CD14-positive monocyte (primary cell): Measurements from ENCODE around the gene NPR3. TPM values are rescaled to one million over a fixed set of nuclear protein-coding genes. Genes with fewer than 3 reads are reported as not detected.

ENCODE experiments used
- DNase-seq, 3 donors: peaks; one replicate each; pipeline ENCODE4 v3.0.0-alpha.2; 2011 to 2022
- H2AFZ ChIP-seq: 2 replicates; pipeline ENCODE4 v1.6.0; 2012; ENCODE audit warnings: mild to moderate bottlenecking, low read depth, low read length, inconsistent platforms; ENCODE audit not compliant: insufficient read depth, poor library complexity, severe bottlenecking
- H3K27ac ChIP-seq, 2 donors: 1 replicate in 1 of 2; 2 replicates in 1 of 2; pipeline ENCODE4 v1.5.1; 2012 to 2013; ENCODE audit warnings: low read length in 2 of 2, control low read depth in 1 of 2, inconsistent platforms in 1 of 2, low read depth in 1 of 2, mild to moderate bottlenecking in 1 of 2
- H3K27me3 ChIP-seq, 2 donors: one replicate each; pipeline versions ENCODE4 v1.6.0 to v1.6.1; 2011 to 2013; ENCODE audit warnings: low read length in 2 of 2; ENCODE audit not compliant: control insufficient read depth in 2 of 2, insufficient read depth in 2 of 2
- H3K36me3 ChIP-seq, 2 donors: replicated peaks in 1 of 2; 1 replicate in 1 of 2; 2 replicates in 1 of 2; pipeline versions ENCODE4 v1.5.1 to v1.6.1; 2012 to 2013; ENCODE audit warnings: low read length in 2 of 2, control low read depth in 1 of 2, inconsistent platforms in 1 of 2, mild to moderate bottlenecking in 1 of 2; ENCODE audit not compliant: insufficient read depth in 2 of 2, control insufficient read depth in 1 of 2
- H3K4me1 ChIP-seq, 2 donors: 1 replicate in 1 of 2; 2 replicates in 1 of 2; pipeline versions ENCODE4 v1.5.1 to v1.6.1; 2012 to 2013; ENCODE audit warnings: low read length in 2 of 2, control low read depth in 1 of 2, inconsistent platforms in 1 of 2, mild to moderate bottlenecking in 1 of 2, moderate library complexity in 1 of 2; ENCODE audit not compliant: insufficient read depth in 2 of 2, control insufficient read depth in 1 of 2
- H3K4me2 ChIP-seq: replicated peaks from 2 replicates; pipeline ENCODE3; 2012; ENCODE audit warnings: low read length, moderate library complexity, mild to moderate bottlenecking; ENCODE audit not compliant: poor library complexity, severe bottlenecking; ENCODE audit errors: extremely low read depth
- H3K4me3 ChIP-seq, 3 experiments: fragments of 200-600 bp in 1 of 3; sonication (generic) in 1 of 3; replicated peaks in 1 of 3; 1 replicate in 2 of 3; 2 replicates in 1 of 3; pipeline ENCODE4 v1.5.1; 2011 to 2013; ENCODE audit warnings: low read length in 3 of 3, mild to moderate bottlenecking in 3 of 3, control low read depth in 2 of 3, low read depth in 2 of 3, inconsistent platforms in 1 of 3, moderate library complexity in 1 of 3
- H3K79me2 ChIP-seq: 2 replicates; pipeline ENCODE4 v1.6.0; 2012; ENCODE audit warnings: mild to moderate bottlenecking, control low read depth, inconsistent platforms, low read length, moderate library complexity; ENCODE audit not compliant: insufficient read depth
- H3K9ac ChIP-seq: 2 replicates; pipeline ENCODE4 v1.6.0; 2017; ENCODE audit warnings: low read length, mild to moderate bottlenecking; ENCODE audit not compliant: insufficient read depth, poor library complexity, severe bottlenecking
- H3K9me3 ChIP-seq, 2 donors: replicated peaks in 1 of 2; 1 replicate in 1 of 2; 2 replicates in 1 of 2; pipeline versions ENCODE4 v1.5.1 to v1.6.1; 2012 to 2013; ENCODE audit warnings: low read length in 2 of 2, control low read depth in 1 of 2; ENCODE audit not compliant: control insufficient read depth in 1 of 2, insufficient read depth in 1 of 2
- H4K20me1 ChIP-seq: 2 replicates; pipeline ENCODE4 v1.6.0; 2012; ENCODE audit warnings: mild to moderate bottlenecking, low read length, control low read depth, moderate library complexity; ENCODE audit not compliant: insufficient read depth
- H3K27ac Mint-ChIP-seq, 7 donors: one replicate each; pipeline ENCODE4 v1.8.0; 2020; ENCODE audit warnings: mild to moderate bottlenecking in 7 of 7, mixed read lengths in 7 of 7, moderate library complexity in 6 of 7, inconsistent platforms in 2 of 7
- H3K27me3 Mint-ChIP-seq, 3 donors: one replicate each; pipeline ENCODE4 v1.8.0; 2021 to 2022; ENCODE audit warnings: low read depth in 3 of 3, mild to moderate bottlenecking in 3 of 3, mixed read lengths in 3 of 3, moderate library complexity in 3 of 3, inconsistent platforms in 1 of 3
- H3K36me3 Mint-ChIP-seq, 2 donors: one replicate each; pipeline ENCODE4 v1.8.0; 2020; ENCODE audit warnings: mixed read lengths in 2 of 2, inconsistent platforms in 1 of 2, mild to moderate bottlenecking in 1 of 2
- H3K4me1 Mint-ChIP-seq: one replicate; pipeline ENCODE4 v1.8.0; 2020; ENCODE audit warnings: mild to moderate bottlenecking, mixed read lengths
- H3K4me3 Mint-ChIP-seq, 2 donors: one replicate each; pipeline ENCODE4 v1.8.0; 2020; ENCODE audit warnings: mild to moderate bottlenecking in 2 of 2, mixed read lengths in 2 of 2, moderate library complexity in 1 of 2
- H3K9me3 Mint-ChIP-seq, 7 donors: one replicate each; pipeline ENCODE4 v1.8.0; 2020 to 2022; ENCODE audit warnings: mixed read lengths in 7 of 7, mild to moderate bottlenecking in 6 of 7, moderate library complexity in 6 of 7, inconsistent platforms in 2 of 7
- WGBS: methylation state at CpG from one replicate; pipeline ENCODE4 v1.1.5; 2013; ENCODE audit warnings: missing lambda C conversion rate; ENCODE audit not compliant: insufficient coverage; 5-methylcytosine and 5-hydroxymethylcytosine counted together
- intact Hi-C, 2 donors: fragments of 100-400 bp; cut with micrococcal nuclease; formaldehyde crosslinking; loops; one replicate each; pipeline versions ENCODE4 v1.15.0 to v1.15.1; 2023
- polyA plus RNA-seq, 3 donors: library from polyadenylated mRNA; depleted of rRNA in 1 of 3; unstranded in 2 of 3; stranded (reverse) in 1 of 3; fragments of 300-500 nt in 2 of 3; fragments of >200 nt in 1 of 3; fragmentation: Illumina TruSeq in 2 of 3; gene quantifications; 1 replicate in 2 of 3; 2 replicates in 1 of 3; pipeline ENCODE4 v1.2.3, GENCODE V29; 2012 to 2021
- TF ChIP-seq, protein P1 (sequence below): fragments of 200-600 bp; IDR thresholded peaks from one replicate; pipeline ENCODE4 v1.8.0; 2022; ENCODE audit warnings: antibody characterized with exemption, mild to moderate bottlenecking

Gene NPR3
- polyA plus RNA-seq, 3 donors = not detected

DNA sequence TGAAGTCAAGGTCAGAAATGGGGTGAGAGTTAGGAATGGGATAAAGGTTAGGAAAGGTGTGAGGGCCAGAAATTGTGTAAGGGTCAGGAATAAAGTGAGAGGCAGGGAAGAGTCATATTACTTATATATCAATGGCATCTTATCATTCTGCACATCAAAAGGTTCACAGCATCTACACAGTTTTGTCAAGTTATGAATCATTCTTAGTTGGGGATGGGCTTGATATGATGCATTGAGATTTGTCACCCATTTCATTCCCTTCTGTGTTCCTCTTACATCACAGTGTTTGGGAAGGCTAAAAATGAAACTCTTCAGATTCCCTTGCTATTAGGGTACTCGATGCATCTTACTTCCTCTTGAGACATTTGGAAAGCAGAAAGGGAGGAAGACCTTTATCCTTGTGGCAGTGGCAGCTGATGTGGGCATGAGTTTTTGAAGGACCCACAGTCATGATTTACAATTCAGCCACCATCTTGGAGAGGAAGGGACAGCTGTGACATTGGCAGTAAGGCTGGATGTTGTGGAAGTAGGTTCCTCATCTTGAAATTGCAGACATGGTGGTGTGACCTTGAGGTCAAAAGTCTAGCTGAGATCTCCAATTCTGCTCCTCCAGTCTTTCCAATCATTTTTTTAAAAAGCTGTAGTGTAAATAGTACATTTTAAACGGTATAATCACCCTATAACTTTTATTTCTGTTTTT, 24.2 kb upstream of the NPR3 start:
- Histone ChIP-seq H4K20me1 (no peaks in the 10 kb centered on the region), H3K4me3 (no peak overlapping the region), H2AFZ (no peak overlapping the region), H3K36me3 (no peaks in the 10 kb centered on the region), H3K27ac (no peak overlapping the region), H3K9me3 (peaks cover 6 to 11% of the 10 kb centered on the region in 2 donors), H3K4me2 (no peak overlapping the region), H3K27me3 (no peaks in the 10 kb centered on the region), H3K79me2 (no peaks in the 10 kb centered on the region), H3K4me1 (no peaks in the 10 kb centered on the region), H3K9ac (no peak overlapping the region)
- TF ChIP-seq, protein P1, sequence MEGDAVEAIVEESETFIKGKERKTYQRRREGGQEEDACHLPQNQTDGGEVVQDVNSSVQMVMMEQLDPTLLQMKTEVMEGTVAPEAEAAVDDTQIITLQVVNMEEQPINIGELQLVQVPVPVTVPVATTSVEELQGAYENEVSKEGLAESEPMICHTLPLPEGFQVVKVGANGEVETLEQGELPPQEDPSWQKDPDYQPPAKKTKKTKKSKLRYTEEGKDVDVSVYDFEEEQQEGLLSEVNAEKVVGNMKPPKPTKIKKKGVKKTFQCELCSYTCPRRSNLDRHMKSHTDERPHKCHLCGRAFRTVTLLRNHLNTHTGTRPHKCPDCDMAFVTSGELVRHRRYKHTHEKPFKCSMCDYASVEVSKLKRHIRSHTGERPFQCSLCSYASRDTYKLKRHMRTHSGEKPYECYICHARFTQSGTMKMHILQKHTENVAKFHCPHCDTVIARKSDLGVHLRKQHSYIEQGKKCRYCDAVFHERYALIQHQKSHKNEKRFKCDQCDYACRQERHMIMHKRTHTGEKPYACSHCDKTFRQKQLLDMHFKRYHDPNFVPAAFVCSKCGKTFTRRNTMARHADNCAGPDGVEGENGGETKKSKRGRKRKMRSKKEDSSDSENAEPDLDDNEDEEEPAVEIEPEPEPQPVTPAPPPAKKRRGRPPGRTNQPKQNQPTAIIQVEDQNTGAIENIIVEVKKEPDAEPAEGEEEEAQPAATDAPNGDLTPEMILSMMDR = no peak
- WGBS = no CpG with 5 or more reads among the region's 2 CpGs
- no peak for DNase-seq
- H3K4me3 Mint-ChIP-seq = no peak overlapping the region
- no peak overlapping the region for H3K27ac Mint-ChIP-seq
- intact Hi-C loops = no loop called here
- H3K36me3 Mint-ChIP-seq = no peaks in the 10 kb centered on the region
- H3K9me3 Mint-ChIP-seq = peaks cover 2 to 20% (median 18%) of the 10 kb centered on the region in 7 donors
- peaks cover 0 to 2% (median 0%) of the 10 kb centered on the region in 3 donors for H3K27me3 Mint-ChIP-seq
- H3K4me1 Mint-ChIP-seq = peaks cover 5% of the 10 kb centered on the region

DNA sequence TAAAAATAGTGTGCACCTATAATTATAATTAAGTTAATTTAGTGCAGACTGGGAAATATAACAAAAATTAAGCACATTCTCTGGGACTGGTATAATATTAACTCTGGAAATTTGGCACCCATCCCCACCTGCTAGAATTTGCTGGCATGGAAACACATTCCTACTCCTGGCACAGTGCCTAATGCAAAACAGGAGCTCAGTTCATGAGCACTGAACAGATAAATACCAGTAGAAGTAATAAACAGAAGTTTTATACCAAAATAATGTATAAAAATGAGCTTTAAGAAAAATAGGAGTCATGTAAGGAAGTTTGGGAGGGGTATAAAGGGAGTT, 23.7 kb upstream of the NPR3 start:
- peaks cover 2 to 20% (median 18%) of the 10 kb centered on the region in 7 donors for H3K9me3 Mint-ChIP-seq

More for the DNA sequence above, 23.7 kb upstream of the NPR3 start:
- no peak overlapping the region for H3K4me3 ChIP-seq
- no peak overlapping the region for H3K27ac ChIP-seq
- no peaks in the 10 kb centered on the region for H3K36me3 Mint-ChIP-seq
- no peaks in the 10 kb centered on the region for H3K79me2 ChIP-seq
- H3K27me3 ChIP-seq = no peaks in the 10 kb centered on the region
- H3K4me2 ChIP-seq = no peak overlapping the region
- no peak overlapping the region for H3K9ac ChIP-seq
- TF ChIP-seq, protein P1 = no peak
- H4K20me1 ChIP-seq = no peaks in the 10 kb centered on the region
- no peaks in the 10 kb centered on the region for H3K36me3 ChIP-seq
- intact Hi-C loops = no loop called here
- peaks cover 0 to 2% (median 0%) of the 10 kb centered on the region in 3 donors for H3K27me3 Mint-ChIP-seq
- no peak for DNase-seq
- H2AFZ ChIP-seq = no peak overlapping the region
- H3K9me3 ChIP-seq = peaks cover 6 to 11% of the 10 kb centered on the region in 2 donors
- H3K4me3 Mint-ChIP-seq = no peak overlapping the region
- no peaks in the 10 kb centered on the region for H3K4me1 ChIP-seq
- no peak overlapping the region for H3K27ac Mint-ChIP-seq
- H3K4me1 Mint-ChIP-seq = peaks cover 5% of the 10 kb centered on the region
